GM21381 (cell line): ENCODE measurements around the gene ABCB1.
"Not testable (repeated sequence)": the region's sequence is repeated elsewhere in the genome, so short reads cannot be mapped to it uniquely, and the experiment has no call there.

Experiments
- ATAC-seq: cut with Tn5 transposase; IDR thresholded peaks from one replicate; pipeline ENCODE4 v1.9.1; 2021; ENCODE audit warnings: mild to moderate bottlenecking, moderate library complexity; ENCODE audit not compliant: unreplicated experiment

Gene ABCB1

DNA sequence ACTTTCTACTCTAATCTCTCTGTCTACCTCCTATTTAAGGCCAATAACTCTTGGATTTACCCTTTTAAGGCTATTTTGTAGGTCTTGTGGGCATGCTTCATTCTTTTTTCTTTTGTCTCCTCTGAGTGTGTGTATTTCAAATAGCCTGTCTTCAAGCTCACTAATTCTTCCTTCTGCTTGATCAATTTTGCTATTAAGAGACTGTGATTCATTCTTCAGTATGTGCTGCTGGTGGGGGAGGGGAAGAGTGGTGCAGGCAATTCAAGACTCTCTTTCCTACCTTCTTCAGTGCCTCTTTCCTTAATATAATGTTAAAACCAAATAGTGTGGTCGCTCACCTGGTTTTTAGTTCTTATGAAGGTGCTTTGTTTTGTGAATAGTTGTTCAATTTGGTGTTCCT lies 20.0 kb downstream of the ABCB1 start:
- ATAC-seq, result no peak

DNA sequence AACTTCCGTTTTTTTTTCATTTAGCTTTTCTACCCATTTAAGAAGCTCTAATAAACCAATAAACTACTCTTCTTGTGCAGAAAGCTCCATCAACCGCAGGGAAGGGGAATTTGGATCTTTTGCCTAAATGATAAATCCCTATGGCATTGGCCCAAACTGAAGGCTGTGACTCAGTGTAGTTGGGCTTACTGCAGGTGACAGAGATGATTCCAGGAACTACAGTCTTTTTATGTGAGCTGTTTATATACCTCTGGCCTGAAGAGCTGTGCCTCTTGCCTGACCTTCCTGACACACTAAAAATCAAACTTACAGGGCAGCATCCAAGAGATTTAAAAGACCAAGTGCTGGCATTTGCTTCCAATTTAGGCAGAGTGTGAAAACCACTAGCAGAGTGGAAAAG lies 25.2 kb downstream of the ABCB1 start:
- no peak for ATAC-seq

DNA sequence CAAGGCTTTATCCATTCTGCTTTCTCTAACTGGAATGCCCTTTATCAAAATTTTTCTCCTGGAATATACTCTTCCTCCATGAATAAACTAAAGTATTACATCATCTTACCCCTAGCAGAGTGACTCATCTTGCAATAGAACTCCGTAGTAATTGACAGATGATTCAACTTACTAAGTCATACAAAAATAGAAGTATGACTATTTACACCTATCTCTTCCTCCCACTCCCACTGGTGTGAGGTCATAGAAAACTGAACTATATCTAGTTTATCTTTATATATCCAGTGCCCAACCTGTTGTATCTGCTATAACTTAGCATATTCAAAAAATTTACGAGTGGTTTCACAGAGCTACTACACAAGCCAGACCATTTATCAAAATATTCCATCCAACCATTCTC lies 26.1 kb downstream of the ABCB1 start:
- ATAC-seq, result no peak

DNA sequence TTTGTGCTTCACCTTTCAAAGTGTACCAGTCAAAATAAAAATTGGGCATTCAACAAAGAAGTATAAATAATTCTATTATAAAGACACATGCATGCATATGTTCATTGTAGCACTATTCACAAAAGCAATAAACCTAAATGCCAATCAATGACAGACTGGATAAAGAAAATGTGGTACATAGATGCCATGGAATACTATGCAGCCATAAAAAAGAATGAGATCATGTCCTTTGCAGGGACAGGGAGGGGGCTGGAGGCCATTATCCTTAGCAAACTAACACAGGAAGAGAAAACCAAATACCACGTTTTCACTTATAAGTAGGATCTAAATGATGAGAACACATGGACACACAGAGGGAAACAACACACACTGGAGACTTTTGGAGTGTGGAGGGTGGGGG lies 28.2 kb downstream of the ABCB1 start:
- not testable (repeated sequence) for ATAC-seq

DNA sequence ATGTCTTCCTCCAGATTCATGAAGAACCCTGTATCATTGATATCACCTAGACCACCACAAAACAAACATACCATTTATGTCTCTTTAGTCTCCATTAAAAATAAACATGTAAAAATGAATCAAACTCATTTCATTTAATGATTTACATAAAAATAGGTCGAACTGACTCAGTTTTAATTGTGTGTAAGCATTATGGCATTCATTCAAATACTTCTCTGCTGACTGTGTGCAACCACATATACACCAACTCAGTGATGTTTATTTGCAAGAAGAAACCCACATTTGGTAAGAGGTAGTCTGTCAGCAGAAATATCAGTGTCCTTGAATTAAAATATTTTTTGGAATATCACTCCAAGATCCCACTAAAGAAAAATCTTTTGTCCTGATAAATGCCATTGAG lies 30.5 kb downstream of the ABCB1 start:
- no peak for ATAC-seq

DNA sequence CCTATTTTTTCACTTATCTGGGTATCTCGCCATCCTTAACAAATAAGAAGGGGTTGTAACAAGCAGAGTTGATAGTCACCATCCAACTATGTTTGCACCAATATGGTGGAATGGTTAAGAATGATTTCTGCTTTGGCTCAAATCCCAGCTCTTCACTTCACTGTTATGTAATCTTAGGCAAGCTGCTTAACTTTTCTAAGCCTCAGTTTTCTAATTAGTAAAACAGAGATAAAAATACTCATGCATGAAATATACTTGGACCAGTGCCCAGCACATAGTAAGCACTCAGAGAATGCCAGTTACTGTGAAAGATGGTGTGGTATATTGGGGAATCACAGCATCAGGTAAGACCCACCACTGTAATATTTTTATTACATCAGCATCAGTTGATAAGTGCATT lies 33.6 kb downstream of the ABCB1 start:
- ATAC-seq, result no peak

DNA sequence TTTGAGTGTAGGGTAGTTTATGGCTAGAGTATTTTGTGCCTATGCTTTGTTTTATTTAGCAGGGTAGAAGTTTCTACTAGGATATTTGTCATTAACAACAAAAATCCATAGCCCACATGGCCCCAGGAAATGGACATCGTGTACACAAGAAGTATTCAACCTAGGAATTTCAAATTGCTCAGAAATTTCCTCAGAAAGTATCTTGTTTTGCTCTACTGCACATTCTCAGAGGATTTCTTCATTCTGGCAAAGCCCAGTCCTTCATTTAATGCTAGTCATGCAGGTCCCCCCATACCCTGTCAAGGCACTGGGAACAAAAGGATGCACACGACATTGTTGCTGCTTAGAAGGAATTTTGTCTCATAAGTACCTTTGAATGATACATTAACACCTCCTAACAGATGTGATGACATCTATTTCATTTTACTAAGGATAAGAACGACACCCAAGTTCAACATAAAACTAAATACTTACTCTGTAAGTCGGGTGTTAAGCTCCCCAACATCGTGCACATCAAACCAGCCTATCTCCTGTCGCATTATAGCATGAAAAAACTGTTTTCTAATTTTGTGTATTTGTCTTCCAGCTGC lies 34.3 kb downstream of the ABCB1 start:
- no peak for ATAC-seq

DNA sequence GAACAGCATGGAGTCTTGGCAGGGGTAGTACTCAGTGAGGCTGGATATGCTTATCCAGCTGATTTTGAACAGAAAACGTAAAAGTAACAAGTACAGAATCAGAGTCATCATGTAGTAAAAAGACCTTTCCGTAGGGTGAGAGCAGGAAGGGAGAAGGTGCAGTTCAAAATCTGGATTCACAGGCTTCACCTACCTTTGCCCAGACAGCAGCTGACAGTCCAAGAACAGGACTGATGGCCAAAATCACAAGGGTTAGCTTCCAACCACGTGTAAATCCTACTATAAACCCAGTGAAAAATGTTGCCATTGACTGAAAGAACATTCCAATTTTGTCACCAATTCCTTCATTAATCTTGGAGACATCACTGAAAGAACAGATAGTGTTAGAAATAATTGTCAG lies 34.8 kb downstream of the ABCB1 start:
- no peak for ATAC-seq

DNA sequence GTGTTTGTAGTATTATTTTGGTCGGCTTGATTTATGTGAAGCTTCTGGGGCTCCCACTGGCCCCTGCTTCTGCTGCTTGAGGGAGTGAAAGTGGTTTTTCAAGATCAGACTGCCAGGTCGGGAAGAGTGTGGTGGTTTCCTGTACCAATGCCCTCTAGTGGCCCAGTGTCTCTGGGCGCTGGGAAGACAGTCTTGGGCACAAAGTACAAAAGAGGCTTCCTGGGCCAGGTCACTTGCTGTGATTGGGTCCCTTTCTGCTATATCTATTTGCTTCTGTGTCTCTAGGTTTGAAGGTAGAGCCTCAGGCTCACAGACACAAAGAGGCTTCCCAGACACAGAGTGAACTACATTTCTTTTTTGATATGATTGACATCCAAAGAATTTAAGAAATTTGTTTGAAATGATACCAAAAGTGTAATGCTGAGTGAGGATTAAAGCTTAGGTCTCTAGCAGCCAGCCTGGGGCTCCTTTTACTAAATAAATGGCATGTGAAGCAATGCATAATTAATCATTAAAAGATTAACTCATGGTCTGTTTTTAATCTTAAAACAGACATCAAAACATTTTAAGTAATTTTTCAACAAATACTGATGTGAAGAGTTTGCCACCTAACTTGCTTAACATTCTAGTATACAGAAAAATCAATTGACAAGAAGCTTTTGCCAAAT lies 36.3 kb downstream of the ABCB1 start:
- ATAC-seq, result peak; percentile 91

DNA sequence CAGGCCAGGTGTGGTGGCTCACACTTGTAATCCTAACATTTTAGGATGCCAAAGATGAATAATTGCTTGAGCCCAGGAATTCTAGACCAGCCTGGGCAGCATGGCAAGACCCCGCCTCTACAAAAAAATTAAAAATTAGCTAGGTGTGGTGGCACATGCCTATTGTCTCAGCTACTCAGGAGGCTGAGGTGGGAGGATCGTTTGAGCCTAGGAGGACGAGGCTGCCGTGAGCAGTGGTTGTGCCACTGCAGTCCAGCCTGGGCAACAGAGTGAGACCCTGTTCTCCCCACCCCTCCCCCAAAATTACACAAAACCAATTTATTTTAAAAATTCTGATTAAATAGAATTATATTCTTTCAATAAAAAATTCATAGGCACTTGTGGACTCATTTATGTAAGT lies 39.0 kb downstream of the ABCB1 start:
- no peak for ATAC-seq

DNA sequence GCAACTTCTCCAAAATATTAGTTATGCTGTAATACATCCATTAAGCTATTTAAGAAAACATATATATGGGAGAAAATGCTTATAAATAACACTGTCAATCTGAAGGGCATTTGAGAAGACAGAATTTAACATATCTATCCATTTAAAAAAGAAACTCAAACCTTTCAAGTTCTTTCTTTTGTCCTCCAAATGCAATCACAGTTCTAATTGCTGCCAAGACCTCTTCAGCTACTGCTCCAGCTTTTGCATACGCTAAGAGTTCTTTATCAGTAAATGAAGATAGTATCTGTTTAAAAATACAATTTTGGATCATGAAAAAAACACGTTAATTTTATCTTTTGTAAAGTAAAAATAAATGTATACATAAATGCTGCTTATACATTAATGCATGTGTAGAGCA lies 39.6 kb downstream of the ABCB1 start:
- no peak for ATAC-seq

DNA sequence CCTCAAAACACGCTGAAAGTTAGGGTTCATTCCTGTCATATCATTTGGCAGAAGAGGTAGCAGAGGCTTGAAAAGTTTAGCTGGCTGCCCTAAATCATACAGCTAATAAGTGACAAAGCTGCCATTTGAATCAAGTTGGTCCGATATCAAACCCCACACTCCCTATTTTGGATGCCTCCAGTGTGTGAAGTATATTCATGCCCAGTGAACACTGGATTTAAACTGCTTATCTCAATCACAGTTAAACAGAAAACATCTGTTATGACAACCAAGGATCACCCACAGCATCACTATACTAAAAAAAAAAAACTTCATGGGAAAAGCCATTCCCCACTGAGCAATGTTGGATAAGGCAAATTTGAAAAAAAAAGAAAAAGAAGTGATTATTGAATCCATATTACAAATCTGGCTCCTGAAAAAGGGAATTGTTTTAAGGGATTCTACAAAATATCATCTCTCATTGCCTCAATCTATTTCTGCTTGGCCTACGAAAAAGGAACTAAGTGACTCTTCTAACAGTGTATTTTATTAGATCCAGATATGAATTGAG lies 48.3 kb downstream of the ABCB1 start:
- no peak for ATAC-seq

DNA sequence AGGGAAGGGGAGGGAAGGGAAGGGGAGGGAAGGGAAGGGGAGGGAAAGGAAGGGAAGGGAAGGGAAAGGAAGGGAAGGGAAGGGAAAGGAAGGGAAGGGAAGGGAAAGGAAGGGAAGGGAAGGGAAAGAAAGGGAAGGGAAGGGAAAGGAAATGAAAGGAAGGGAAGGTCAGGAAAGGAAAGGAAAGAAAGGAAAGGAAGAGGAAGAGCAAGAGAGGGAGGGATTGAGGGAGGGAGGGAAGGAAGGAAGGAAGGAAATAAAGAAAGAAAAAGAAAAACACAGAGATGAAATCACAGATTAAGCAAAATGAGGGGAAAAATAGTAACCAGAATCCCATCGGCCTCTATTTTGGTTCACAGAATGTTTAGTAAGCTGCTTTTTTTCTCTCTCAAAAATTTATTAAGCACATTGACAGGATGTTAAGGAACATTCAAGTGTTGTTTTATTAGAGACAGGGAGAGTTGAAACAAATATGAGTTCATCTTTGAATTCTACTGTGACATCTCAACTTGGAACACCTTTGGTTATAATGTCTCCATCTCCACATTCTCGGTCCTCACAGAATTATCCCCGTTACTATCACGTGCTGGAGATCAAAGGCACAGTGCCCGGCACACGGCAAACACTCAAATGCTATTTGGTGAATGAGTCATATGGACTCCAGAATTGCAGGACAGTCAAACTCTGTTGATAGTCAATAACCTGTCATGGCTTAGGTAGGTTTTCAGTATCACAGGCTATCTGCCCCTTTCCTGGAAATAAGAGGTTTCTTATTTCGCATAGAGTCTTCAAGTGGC lies 52.4 kb downstream of the ABCB1 start:
- ATAC-seq, result no peak

DNA sequence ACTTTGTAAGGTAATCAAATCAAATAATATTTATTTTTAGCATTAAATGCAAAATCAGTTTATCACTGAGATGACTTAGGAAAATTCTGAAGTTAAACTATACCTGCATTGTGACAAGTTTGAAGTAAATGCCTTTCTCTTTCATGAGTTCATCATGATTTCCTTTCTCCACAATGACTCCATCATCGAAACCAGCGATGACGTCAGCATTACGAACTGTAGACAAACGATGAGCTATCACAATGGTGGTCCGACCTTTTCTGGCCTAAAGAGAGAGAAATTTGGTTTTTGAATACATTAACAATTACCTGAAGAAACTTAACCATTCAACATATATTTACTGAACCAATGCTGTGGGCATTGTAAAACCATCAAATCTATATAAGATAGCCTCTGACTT lies 54.9 kb downstream of the ABCB1 start:
- ATAC-seq, result no peak

DNA sequence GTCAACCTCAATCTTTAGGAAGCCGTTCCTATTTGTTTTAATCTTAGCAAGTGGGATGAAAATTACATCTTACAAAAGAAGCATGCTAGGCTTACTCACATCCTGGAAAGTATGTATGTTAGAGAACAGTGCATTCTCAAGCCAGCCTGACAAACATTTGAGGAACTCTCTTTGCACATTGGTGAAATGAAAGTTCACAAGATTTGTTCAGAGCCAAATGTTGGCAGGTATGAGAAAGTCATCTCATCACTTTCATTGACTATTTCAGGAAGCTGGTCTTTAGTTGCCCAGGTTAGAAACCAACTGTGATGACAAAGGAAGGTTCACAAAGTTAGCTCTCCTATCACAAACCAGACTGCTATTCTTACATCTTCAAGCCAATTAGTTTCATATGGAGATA lies 57.1 kb downstream of the ABCB1 start:
- no peak for ATAC-seq

DNA sequence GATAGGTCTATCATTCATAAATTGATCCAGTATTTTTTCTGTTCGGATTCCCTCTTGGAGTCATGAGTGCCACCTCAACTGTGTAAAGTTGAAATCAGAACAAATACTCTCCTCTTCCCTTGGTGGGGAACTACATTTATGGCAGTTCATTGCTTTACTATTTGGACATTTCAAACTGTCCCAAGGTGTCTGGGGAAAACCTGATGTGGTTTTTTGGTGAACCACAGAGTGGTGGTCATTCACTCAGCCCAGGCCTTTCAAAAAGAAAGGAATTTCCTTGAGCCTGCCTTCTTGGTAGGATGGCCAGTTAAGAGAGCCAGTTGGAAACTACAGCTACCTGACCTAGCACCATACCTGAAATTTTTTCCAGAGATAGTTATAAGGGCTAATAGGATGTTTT lies 59.0 kb downstream of the ABCB1 start:
- ATAC-seq, result no peak

DNA sequence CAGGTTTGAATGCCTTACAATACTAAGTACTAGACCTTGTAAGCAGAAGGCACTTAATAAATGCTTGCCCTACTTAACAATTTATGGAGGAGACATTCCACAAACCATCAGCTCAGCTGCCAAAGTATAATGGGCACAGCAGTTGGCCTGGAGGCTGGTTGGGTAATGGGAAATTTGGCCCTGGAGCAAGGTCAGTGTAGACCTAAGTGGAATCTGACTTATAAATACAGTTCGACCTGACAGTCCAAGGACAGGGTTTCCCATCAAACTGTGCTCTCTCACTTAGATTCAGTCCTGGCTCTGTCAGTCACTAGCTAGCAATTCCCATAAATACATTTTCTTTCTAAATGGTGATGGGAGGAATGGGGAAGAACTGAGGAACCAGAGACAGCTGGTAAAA lies 62.6 kb downstream of the ABCB1 start:
- ATAC-seq, result no peak

DNA sequence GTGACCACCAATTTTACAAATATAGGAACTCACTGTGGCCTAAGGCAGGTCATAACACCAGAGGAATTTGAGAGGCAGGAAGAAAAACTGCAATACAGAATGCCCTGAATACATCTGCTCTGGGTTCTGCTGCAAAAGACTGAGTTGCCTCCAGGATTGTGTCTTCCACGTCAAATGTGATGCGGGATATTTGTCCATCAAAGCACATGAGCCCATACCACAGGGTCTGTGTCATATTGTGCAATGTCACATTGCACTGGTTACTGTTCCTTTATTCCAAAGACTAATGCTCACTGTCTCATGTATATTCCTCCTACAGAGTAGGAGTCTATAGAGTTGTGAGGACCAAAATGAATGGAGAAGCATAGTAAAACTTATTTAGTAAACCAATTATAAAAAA lies 66.6 kb downstream of the ABCB1 start:
- no peak for ATAC-seq

DNA sequence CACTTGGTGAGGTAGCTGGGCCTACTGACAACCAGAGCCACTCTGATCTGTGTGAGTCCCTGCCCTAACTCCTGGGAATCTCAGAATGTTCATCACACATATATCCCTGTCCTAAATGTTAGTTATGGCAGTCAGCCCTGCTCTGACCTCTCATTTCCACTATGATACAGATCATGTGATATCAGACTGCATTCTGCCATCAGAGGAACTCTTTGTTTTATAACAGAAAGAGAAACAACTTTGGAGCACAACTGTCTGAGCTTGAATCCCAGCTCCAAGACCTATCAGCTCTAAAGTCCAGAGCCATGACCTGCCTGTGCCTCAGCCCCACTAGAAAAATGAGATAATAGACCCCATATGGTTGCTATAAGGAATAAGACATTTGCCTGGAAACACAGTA lies 70.6 kb downstream of the ABCB1 start:
- ATAC-seq, result no peak

DNA sequence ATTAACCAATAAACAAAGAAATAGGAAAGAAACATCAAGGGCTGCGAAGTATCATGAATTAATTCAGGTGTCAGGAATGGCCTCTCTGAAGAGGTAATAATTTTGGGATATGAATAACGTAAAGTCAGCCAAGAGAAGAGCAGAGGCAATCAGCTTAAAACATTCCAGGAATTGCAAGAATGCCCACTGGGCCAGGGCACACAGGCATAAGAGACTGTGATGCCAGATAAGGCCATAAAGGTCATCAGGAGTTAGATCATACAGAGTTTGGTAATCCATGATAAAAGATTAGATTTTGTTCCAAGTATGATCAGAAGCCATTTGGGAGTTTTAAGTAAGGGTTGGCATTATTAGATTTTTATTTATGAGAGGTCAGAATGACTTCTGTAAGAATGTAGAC lies 72.0 kb downstream of the ABCB1 start:
- ATAC-seq, result no peak

DNA sequence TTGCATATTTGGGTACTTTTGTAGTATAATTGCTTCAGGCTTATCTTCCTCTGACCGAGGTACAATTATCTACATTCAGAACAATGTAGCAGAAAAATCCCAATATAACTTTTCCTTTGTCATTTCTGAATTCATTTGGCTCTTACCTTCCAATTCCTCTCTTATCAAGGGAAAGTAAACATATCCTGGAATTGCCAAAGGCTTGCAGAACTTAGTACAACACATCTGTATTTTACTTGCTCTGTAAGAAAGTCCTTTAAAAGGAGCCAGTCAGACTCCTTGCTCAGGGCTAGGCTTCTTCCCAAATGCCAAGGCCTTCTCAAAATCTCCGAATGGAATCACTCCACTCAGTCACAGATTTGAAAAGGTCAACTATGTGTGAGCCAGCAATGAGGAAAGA lies 81.9 kb downstream of the ABCB1 start:
- no peak for ATAC-seq

DNA sequence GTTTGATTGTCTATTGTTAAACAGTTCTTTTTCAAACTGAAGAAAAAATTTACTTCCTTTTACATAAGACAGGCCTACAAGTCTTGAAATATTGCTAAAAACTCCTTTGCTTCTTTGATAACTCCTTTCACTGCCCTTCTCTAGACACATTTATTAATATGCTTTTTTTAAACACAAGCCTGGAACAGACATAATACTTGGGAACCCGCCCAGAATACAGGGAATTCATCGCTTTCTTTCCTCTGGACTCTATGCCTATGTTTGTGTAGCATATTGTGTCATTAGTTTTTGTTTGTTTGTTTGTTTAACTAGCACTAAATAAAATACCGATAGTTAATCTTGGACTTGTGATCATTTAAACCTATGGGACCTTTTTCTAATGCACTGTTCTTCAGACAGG lies 82.8 kb downstream of the ABCB1 start:
- no peak for ATAC-seq
